NCI-H460 (cell line): ENCODE measurements around the gene GRIK3. TPM values are rescaled to one million over a fixed set of nuclear protein-coding genes. Genes with fewer than 3 reads are reported as not detected.

Experiments used
- DNase-seq: peaks from one replicate; pipeline ENCODE4 v3.0.0-alpha.2; 2016; ENCODE audit warnings: low read depth; ENCODE audit errors: extremely low read depth
- total RNA-seq: library from RNA; depleted of rRNA; stranded (reverse); fragments of >200 nt; shearing (Covaris generic); gene quantifications from 2 replicates; pipeline ENCODE4 v1.2.3, GENCODE V29; 2014

The GRIK3 gene
- total RNA-seq, 1 experiment from 2014 or later: not detected

- no peak for DNase-seq
Measured at GRCh38 chr1:36864182-36864822, 170.0 kb downstream of the GRIK3 start.

- no peak for DNase-seq
Measured at GRCh38 chr1:36863500-36863899, 170.8 kb downstream of the GRIK3 start.

GRCh38 chr1:36863061-36863460, 171.3 kb downstream of the GRIK3 start:
- DNase-seq: no peak

DNA sequence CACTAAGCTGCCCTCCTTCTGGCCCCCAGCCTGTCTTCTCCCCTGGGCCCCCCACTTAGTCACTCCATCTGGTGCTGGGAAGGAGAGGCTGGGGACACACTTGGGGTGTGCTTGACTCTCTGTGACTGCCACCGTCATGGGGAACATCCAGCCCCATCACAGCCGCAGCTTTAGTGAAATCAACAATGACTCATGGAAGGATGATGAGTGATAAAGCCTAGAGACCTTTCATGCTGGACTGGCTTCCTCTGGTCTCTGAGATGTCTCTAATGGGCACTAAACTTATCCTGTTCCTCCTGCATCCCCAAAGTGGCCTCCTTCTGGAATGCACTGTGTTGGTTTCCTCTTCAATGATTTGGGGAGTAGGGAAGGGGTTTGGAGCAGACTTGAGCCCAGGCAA, 172.9 kb downstream of the GRIK3 start:
- no peak for DNase-seq

DNA sequence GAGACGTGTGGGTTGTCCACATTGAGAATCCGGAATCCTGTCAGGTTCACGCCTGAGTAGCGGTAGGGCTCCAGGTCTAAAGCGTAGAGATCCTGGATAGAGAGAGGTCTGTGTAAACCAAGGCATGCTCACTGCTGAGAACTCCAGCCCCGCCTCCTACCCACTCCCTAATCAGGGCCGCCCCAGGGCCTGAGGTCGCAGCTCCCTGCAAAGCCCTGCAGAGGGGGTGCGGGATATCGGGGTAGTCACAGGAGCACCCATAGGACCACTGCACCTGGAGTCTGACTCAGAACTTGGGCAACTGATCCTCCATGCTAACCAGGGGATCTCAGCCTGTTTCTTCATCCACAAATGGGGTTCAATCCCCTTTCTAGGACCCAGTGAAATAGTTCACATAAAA, 174.4 kb downstream of the GRIK3 start:
- no peak for DNase-seq

- no peak for DNase-seq
Measured at GRCh38 chr1:36858981-36859380, 175.3 kb downstream of the GRIK3 start.

DNA sequence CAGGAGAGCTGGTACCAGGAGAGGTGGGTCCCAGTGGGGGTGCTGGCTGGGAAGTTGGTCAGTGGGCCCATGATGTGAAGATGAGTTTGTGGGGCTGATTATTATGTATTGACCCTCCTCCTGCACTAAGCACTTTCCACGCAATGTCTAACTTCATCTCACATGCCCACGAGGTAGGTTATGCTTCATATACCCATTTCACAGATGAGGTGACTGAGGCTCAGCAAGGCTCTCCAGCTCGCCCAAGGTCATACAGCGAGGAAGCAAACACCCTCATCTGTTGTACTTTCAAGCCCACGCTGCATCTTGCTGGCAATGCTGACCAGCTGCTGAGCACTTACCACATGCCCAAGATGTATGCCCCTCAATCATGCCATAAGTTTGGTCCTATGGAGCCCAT, 175.8 kb downstream of the GRIK3 start:
- DNase-seq: no peak

GRCh38 chr1:36857754-36858153, 176.6 kb downstream of the GRIK3 start:
- no peak for DNase-seq

GRCh38 chr1:36855699-36856494, 178.4 kb downstream of the GRIK3 start:
- DNase-seq: no peak

GRCh38 chr1:36853638-36854037, 180.7 kb downstream of the GRIK3 start:
- DNase-seq: no peak

DNA sequence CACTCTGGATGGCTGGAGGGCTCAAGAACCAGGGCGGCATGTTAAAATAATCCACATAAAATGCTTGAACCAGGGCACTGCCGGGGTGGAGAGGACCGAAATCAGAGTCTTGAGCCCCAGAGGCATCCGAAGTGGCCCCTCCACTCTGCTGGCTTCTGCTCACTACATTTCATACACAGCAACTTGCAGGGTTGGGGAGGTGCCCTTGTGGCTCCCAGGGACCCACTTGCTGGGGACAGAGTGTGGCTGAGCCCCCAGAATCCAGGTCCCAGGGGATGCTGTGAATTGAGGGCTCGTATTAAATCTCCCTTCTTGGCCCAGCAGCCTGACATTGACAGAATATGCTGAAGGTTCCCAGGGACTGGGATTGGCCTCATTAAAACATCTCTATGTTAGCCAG, 181.7 kb downstream of the GRIK3 start:
- no peak for DNase-seq

GRCh38 chr1:36851595-36851994, 182.7 kb downstream of the GRIK3 start:
- DNase-seq: no peak

DNA sequence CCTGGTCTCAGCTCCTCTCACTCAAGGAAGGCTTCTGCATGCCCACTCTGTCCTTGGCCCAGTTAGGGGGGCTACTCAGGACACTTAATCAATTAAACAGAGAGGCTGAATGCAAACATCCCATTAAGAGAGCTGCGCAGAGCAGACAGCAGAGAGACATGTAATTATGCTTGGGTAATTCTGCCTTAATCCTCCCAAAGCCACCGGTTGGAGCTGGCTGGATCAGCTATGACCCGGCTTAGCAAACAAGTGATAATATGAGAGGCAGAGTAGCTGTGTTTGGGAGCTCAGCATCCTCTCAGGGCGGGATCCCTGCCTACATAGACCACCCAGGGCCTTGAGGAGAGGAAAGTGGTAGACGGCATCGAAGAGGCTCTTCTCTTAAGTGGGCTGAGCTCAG, 183.2 kb downstream of the GRIK3 start:
- DNase-seq: no peak

GRCh38 chr1:36849956-36850355, 184.4 kb downstream of the GRIK3 start:
- DNase-seq: no peak

DNA sequence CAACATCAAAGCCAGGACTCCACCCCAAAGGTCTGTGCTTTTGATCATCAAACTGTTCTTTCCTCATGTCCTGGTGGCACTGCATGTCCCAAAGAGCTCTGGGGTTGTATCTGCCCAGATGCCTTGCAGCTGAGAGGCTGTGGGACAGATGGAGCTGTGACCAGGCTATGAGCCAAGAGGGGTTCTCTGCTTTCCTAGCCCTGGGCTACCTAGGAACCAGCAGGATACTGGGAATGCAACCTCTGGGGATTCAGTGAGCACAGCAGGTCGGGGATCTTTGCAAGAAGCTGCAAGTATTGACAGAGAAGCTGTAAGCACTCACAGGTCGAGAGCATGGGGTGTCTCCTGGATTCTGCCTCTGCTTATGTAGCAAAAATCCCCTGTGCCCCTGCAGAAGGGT, 186.6 kb downstream of the GRIK3 start:
- no peak for DNase-seq

GRCh38 chr1:36847186-36847585, 187.1 kb downstream of the GRIK3 start:
- DNase-seq: no peak

DNA sequence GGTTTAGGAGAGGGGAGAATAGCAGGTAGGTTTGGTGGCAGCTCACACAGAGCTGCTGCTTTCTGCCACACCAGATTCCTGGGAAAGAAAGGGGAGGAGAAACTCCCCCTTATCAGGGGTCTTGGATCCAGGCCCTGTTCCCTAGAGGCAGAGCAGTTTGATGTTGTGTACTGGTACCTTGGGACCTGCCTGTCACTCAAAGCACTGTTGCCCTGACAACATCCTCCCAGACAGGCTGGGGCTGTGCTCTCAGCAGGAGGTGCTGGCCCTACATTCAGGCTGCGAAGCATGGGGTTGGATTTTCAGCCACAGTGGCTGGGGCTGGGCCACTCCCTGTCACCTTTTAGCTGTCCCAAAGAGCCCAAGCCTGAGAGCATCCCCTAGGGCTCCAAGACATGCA, 188.0 kb downstream of the GRIK3 start:
- DNase-seq: no peak

DNA sequence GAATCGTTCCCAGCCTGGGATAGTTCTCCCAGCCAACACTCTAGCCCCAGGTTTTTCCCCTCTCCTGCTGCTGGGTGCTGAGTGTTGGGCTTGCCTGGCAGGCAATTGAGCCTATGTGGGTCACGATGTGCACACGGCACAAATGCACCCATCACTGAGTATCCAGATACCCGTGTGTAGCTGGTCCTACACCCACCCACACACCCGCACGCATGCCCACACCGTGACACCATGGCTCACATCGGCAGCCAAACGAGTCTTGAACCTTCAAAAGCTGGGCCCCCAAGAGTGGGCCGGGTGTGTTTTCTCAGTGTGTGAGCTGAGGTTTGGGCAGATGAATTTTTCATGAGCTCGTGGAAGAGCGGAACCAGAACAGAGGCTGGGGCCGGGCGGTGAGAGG, 188.5 kb downstream of the GRIK3 start:
- no peak for DNase-seq

DNA sequence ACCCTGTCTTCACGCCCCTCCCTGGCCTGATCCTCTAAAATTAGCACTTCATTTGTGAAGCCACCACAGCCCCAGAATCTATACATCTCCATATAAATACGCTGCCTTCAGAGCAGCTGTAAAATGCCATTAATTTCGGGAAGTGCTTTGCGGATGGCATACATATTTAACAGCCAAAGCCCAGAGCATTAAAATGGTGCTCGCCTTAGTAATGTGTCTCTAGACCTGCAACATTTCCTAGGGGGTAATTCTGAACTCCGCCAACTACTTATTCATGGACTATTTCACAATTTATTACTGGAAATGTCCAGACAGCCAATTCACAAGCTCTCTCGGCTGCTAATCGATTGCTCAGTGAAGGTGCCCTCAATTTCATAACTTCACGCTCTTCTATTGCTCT, 189.4 kb downstream of the GRIK3 start:
- DNase-seq: no peak

DNA sequence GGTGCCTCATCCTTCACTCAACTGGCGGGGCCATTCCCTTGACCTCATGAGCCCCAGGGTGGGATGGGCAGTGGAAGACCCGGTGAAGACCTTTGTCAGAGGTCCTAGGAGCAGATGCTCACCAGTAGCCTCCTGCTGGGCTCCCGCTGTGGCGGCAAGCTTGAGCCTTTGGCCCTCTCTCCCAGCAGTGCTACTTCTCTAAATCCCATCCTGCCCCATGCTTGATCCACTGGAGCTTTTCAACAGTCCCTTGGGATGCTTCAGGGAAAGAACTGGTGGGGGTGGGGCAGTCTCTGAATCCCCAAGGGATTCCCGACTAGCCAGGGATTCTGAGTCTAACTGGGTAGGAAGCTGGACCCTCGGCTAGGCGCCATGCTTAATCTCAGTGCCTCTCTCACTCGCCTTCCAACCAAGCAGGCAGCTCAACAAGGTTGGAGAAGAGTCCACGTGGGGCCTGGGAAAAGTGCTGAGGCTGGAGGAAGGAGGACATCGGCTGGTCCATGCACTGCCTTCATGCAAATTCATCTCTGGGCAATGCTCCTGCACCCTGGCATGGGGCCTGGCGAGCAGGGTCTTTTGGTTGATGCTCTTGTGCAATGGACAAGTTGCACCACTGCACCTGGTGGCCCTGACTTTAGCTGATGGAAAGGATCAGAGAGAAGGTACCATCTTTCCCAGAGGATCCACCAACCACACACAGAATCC, 190.3 kb downstream of the GRIK3 start:
- no peak for DNase-seq

- no peak for DNase-seq
Measured at GRCh38 chr1:36843027-36843426, 191.3 kb downstream of the GRIK3 start.

DNA sequence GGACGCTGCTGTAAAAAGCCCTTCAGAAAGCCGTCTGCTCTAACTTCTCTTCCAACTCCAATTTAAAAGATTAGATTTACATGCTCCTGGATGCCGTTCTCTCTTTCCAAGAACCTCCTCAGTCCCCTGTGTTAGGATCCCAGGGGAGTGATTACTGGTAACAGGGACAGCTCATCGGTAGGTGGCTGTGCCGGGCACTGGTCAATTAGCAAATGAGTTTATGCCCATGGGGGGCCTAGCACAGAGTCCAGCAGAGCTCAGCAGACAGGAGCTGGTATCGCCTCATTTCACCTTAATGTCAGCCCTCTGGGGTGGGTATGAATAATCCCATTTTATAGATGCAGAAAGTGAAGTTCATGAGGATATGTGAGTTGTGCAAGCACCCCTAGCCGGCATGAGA, 191.9 kb downstream of the GRIK3 start:
- no peak for DNase-seq
